Endothelial cell of umbilical vein (primary cell): ENCODE results near the gene SMURF2.

Experiments used
- EZH2 ChIP-seq: IDR thresholded peaks from 2 replicates; pipeline ENCODE4 v1.6.1; 2012; ENCODE audit warnings: borderline replicate concordance, low read depth, mild to moderate bottlenecking, moderate library complexity, low read length, inconsistent platforms; ENCODE audit not compliant: severe bottlenecking
- FOS ChIP-seq: IDR thresholded peaks from 2 replicates; pipeline ENCODE4 v1.6.1; 2011; ENCODE audit warnings: mild to moderate bottlenecking, low read length, moderate library complexity, borderline replicate concordance; ENCODE audit not compliant: insufficient read depth
- GATA2 ChIP-seq: IDR thresholded peaks from 2 replicates; pipeline ENCODE4 v1.7.0; 2011; ENCODE audit warnings: low read depth, mild to moderate bottlenecking, moderate library complexity, mixed read lengths, low read length; ENCODE audit not compliant: insufficient read length, insufficient read depth
- JUN ChIP-seq: IDR thresholded peaks from 2 replicates; pipeline ENCODE4 v1.6.1; 2011; ENCODE audit warnings: borderline replicate concordance, low read depth; ENCODE audit not compliant: insufficient read length, insufficient read depth
- MAX ChIP-seq: IDR thresholded peaks from 2 replicates; pipeline ENCODE4 v1.6.1; 2011; ENCODE audit not compliant: insufficient read depth, insufficient read length
- MYC ChIP-seq: IDR thresholded peaks from one replicate; pipeline ENCODE4 v1.6.1; 2011; ENCODE audit warnings: mild to moderate bottlenecking, low read depth, low read length
- POLR2A ChIP-seq: IDR thresholded peaks from 2 replicates; pipeline ENCODE4 v1.6.1; 2012; ENCODE audit warnings: low read depth, mild to moderate bottlenecking, control low read depth, low read length
- POLR2AphosphoS5 ChIP-seq: IDR thresholded peaks from 2 replicates; pipeline ENCODE4 v1.6.1; 2012; ENCODE audit warnings: low read depth, mild to moderate bottlenecking, control low read depth, low read length, moderate library complexity; ENCODE audit not compliant: insufficient read depth
- TF ChIP-seq, protein P1 (sequence below), 2 donors: IDR thresholded peaks; 1 replicate in 1 of 2; 2 replicates in 1 of 2; pipeline ENCODE4 v1.5.1; 2011; ENCODE audit warnings: low read length in 2 of 2, mild to moderate bottlenecking in 2 of 2, moderate library complexity in 2 of 2, control low read depth in 1 of 2, inconsistent platforms in 1 of 2, low read depth in 1 of 2; ENCODE audit not compliant: insufficient read depth in 1 of 2; ENCODE audit errors: extremely low read depth in 1 of 2

DNA sequence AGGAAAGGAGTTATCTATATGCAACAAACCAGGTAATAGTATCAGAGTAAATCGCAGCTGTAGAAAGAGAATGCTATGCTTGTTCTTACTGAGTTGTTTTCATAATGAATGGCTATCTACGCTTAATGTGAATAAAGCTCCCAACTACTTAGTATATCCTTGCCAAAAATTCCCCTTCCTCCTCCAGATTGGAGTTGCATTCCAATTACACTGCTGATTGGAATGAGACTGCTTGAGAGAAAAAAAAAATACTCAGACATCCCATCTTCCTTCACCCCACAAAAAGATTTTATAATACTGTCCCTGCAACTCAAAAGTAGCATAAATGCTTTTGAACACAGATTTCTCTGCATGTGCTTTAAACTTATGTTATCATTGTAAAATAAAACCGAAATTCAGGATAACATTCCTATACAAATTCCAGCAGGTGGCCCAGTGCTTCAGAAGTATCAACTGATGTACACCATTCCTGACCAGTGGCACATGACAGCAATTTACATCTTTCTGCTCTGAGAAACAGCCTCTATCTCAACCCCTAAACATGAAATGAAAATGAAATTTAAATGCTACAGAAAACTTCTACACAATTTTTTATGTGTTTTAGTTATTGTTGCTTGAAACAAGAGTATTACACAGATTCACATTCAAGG is 47.0 kb downstream of the SMURF2 start:
- TF ChIP-seq POLR2A: no peak
- no peak for TF ChIP-seq MAX
- TF ChIP-seq POLR2AphosphoS5: no peak
- TF ChIP-seq, protein P1, sequence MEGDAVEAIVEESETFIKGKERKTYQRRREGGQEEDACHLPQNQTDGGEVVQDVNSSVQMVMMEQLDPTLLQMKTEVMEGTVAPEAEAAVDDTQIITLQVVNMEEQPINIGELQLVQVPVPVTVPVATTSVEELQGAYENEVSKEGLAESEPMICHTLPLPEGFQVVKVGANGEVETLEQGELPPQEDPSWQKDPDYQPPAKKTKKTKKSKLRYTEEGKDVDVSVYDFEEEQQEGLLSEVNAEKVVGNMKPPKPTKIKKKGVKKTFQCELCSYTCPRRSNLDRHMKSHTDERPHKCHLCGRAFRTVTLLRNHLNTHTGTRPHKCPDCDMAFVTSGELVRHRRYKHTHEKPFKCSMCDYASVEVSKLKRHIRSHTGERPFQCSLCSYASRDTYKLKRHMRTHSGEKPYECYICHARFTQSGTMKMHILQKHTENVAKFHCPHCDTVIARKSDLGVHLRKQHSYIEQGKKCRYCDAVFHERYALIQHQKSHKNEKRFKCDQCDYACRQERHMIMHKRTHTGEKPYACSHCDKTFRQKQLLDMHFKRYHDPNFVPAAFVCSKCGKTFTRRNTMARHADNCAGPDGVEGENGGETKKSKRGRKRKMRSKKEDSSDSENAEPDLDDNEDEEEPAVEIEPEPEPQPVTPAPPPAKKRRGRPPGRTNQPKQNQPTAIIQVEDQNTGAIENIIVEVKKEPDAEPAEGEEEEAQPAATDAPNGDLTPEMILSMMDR (IDR thresholded peaks at IDR 0.05; ENCODE audit: extremely low read depth in 1 of 2, insufficient read depth in 1 of 2, low read depth in 1 of 2, low read length in 2 of 2): no peak
- TF ChIP-seq JUN: no peak
- TF ChIP-seq MYC: no peak
- TF ChIP-seq FOS: no peak
- TF ChIP-seq EZH2: no peak
- no peak for TF ChIP-seq GATA2
